Measurements from ENCODE around the gene LSM14B.

LSM14B gene

GRCh38 chr20:62117658-62118057, 4.6 kb upstream of the LSM14B start:
- no peak for TF ChIP-seq SPI1 (IDR thresholded peaks at IDR 0.05; ENCODE audit: borderline replicate concordance, low read depth)
- TF ChIP-seq REST (IDR thresholded peaks at IDR 0.05; ENCODE audit: insufficient replicate concordance, low read depth), result no peak
- no peak for TF ChIP-seq GABPA (IDR thresholded peaks at IDR 0.05; ENCODE audit: low read depth)
- TF ChIP-seq CTCF (IDR thresholded peaks at IDR 0.05; ENCODE audit: insufficient read depth, low read length), result no peak
- DNase-seq (ENCODE audit: low read depth in 1 of 2, low spot score in 1 of 2), result no peak
- Histone ChIP-seq H3K4me3 (replicated peaks; ENCODE audit: insufficient read depth, low read length) (no peak overlapping the region), H3K27ac (replicated peaks) (no peak overlapping the region), H3K27me3 (ENCODE audit: insufficient read depth, poor library complexity, severe bottlenecking) (no peaks in the 10 kb centered on the region)

GRCh38 chr20:62118113-62119043, 3.9 kb upstream of the LSM14B start:
- TF ChIP-seq POLR2AphosphoS5 (IDR thresholded peaks at IDR 0.05; ENCODE audit: low read depth) (no peak), REST (IDR thresholded peaks at IDR 0.05; ENCODE audit: insufficient replicate concordance, low read depth) (no peak), SPI1 (IDR thresholded peaks at IDR 0.05; ENCODE audit: borderline replicate concordance, low read depth) (no peak), CTCF (IDR thresholded peaks at IDR 0.05; ENCODE audit: insufficient read depth, low read length) (no peak), GABPA (IDR thresholded peaks at IDR 0.05; ENCODE audit: low read depth) (no peak)
- no peak for DNase-seq (ENCODE audit: low read depth in 1 of 2, low spot score in 1 of 2)
- no peak overlapping the region for H3K4me3 ChIP-seq (replicated peaks; ENCODE audit: insufficient read depth, low read length)
- H3K27ac ChIP-seq (replicated peaks), result no peak overlapping the region
- H3K27me3 ChIP-seq (ENCODE audit: insufficient read depth, poor library complexity, severe bottlenecking), result no peaks in the 10 kb centered on the region

GRCh38 chr20:62119115-62119514, 3.2 kb upstream of the LSM14B start:
- Histone ChIP-seq H3K27me3 (ENCODE audit: insufficient read depth, poor library complexity, severe bottlenecking) (no peaks in the 10 kb centered on the region), H3K27ac (replicated peaks) (no peak overlapping the region), H3K4me3 (replicated peaks; ENCODE audit: insufficient read depth, low read length) (no peak overlapping the region)
- TF ChIP-seq SPI1 (IDR thresholded peaks at IDR 0.05; ENCODE audit: borderline replicate concordance, low read depth) (no peak), REST (IDR thresholded peaks at IDR 0.05; ENCODE audit: insufficient replicate concordance, low read depth) (no peak), POLR2AphosphoS5 (IDR thresholded peaks at IDR 0.05; ENCODE audit: low read depth) (no peak), GABPA (IDR thresholded peaks at IDR 0.05; ENCODE audit: low read depth) (no peak), CTCF (IDR thresholded peaks at IDR 0.05; ENCODE audit: insufficient read depth, low read length) (no peak)
- no peak for DNase-seq (ENCODE audit: low read depth in 1 of 2, low spot score in 1 of 2)
